DMS114 treated with DMSO at 0.1 percent for 48 hours (cell line): Measurements from ENCODE around the gene CDC42EP1.
"Not testable (repeated sequence)": the region's sequence is repeated elsewhere in the genome, so short reads cannot be mapped to it uniquely, and the experiment has no call there.

Experiments used
- DNase-seq: peaks from one replicate; lab custom pipeline; 2025; ENCODE audit not compliant: unreplicated experiment; lab: John Stamatoyannopoulos, UW

Gene CDC42EP1

DNA sequence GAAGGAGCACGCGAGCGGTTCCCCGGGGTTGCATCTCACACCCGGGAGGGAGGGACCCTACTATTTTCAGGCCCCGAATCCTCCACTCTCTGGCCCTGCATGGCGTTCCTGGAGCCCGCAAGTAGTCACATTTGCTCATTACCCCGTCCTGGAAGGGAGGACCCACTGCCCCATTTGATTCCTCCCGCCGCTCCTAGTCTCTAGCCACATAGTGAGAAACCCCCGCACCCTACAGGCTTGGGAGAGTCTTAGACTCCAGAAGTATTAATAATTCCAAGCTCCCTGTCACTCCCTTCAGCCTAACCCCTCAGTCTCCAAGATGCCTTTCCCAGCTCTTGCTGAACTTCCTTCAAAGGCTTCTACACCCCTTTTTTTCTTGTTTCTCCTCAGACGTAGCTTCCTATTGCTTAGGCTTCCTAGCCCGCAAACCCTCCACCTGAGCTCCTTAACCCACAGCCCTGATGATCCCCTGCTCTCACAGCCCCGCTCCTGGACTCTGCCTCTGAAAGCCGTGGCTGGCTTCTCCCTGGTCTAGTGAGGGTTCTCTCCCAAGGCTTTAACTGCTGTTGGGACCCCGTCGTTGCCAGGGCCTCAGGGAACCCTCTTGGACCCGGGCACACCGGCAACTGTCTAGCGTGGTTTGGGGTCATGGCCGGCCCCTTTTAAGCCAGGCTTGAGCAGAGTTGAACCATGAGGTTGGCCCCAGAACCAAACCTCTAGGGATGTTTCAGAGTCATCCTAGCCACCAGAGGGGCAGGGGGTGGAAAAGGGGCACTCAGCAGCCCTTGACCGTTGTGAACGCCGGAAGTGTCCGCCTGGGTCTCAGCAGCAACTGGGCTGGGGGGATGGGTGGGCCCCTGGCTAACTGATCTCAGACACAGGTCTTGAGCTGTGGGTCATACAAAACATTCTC is 49.2 kb downstream of the CDC42EP1 start:
- DNase-seq = no peak

DNA sequence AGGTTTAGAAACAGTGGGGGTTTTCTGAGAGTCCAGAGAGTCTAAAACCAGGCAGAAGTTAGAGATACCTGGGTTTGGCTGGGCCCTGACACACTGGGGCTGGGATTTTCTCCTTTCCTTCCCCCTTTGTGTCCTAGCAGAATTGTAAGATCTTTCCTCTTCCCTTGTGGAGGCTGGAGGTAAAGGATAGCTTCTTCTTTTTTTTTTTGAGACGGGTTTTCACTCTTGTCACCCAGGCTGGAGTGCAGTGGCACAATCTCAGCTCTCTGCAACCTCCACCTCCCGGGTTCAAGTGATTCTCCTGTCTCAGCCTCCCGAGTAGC is 49.8 kb downstream of the CDC42EP1 start:
- not testable (repeated sequence) for DNase-seq

DNA sequence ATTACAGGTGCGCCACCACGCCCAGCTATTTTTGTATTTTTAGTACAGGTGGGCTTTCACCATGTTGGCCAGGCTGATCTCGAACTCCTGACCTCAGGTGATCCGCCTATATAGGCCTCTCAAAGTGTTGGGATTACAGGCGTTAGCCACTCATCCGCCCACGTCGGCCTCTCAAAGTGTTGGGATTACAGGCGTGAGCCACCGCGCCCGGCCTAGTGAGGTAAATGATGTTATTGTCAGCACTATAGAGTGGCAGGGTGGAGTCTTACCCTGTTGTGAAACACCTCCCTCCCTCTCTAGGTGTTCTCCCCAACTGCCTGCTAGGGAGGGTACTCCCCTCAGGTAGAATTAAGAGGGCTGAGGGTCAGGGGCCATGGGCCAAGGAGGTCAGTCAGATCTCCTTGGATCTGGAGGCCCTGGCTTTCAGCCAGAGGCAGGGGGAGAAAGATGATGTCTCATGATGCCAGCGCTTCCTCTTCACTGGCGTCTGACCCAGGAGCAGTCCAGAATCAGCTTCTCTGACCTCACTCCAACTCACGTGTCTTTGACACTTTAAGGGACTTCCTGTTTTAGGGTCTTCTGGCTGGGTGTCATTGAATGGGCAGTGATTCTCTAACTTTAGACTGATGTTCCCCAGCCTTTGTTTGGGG is 50.3 kb downstream of the CDC42EP1 start:
- no peak for DNase-seq

DNA sequence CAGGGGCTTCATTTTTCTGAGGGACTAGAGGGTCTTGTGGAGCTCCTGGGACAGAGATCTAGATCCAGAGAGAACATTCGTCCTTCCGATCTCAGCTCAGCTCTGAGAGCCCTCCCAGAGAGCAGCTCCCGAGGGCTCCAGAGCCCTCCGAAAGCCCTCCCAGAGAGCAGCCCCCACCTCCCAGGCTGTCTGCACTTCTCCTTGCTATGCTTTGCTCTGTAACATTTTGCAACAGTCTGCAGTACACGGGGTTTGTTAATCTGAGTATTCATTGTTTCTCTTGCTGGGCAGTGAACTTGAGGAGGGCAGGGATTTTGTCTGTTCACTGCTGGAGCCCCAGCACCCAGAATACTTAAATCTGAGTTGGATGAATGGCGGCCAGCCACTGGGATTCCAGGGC is 50.9 kb downstream of the CDC42EP1 start:
- DNase-seq = no peak

DNA sequence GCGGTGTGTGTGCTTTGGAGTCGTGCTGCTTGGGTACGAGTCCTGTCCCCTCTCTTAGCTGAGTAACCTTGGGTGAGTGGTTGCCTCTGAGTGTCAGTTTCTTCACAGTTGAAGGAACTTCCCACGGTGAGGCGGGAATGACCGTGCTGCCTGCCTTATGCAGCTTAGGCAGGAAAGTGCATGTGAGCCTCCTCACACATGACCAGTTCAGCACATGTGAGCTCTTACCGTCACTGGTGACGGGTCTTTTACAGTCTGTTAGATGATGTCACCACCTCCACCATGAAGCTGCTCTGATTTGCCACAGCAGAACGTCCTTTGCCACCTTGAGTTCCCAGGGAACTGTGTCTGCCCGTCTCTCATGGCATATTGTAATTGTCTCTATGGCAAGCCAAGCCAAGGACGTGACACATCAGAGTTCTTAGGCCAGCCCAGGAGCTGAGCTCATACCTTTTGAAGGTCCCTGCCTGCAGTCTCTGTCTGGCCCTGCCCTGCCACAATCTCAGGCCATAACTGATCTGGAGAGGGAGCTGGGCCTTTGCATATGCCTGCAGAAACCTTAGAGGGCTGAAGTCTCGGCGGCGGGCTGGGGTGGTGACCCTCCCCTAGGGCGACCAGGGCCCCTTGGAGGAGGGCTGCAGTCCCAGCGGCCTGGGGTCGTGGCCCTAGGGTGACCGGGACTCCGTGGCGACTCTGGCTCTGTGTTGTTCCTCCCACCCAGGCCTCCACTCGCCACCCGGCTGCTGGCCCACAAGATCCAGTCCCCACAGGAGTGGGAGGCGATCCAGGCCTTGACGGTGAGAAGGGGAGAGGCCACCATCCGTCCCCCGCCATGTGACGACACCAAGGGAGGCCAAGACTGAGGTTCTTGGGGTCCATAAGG is 56.2 kb downstream of the CDC42EP1 start:
- no peak for DNase-seq

DNA sequence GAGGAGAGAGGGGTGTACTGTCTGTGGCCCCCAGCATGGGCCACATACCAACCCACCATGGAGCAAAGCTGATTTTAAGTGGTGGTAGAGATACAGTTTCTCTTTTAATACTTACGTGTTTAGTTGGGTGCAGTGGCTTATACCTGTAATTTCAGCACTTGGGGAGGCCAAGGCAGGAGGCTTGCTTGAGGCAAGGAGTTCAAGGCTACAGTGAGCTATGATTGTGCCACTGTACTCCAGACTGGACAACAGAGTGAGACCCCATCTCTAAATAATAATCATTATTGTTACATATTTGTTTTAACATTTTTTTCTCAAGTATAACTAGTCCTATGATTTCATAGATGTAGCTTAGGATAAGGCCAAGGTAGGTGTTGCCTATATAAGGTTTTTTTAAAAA is 57.2 kb downstream of the CDC42EP1 start:
- DNase-seq = no peak

DNA sequence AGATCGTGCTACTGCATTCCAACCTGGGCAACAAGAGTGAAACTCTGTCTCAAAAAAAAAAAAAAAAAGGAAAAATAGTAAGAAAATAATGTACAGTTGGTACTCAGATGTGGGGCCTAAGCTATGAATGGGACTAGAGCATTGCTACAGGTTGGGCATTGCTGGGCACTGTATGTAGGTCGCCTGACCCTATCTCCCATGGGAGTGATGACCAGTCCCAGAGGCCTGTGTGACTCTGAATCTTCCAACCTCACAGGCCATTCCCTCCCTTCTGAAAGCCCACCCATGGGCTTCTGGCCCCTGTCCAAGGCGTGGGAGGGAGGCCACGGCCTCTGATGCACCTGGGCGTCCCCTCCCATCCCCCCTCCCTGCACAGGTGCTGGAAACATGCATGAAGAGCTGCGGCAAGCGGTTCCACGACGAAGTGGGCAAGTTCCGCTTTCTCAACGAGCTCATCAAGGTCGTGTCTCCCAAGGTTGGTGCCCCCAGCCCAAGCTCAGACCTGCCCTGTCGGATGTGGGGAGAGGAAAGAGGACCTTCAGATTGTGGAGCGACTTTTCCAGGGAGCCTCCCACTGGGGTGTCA is 57.9 kb downstream of the CDC42EP1 start:
- no peak for DNase-seq

DNA sequence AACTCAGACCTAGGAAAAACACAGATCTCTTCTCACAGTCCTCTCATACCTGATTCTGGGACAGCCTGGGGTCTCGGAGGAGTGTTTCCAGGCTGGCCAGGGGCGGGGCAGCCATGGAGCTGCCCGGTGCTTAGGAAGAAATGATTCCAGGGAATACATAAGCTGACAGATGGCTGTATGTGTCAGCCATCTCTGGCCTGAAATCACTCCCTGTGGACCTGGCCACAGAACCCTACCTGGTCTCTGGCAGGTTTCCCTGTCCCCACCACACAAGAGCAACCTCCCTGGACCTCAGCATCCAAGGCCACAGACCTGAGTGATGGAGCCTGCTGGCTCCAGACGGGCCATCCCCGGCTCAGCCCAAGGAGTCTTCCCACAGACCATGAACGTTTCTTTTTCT is 58.4 kb downstream of the CDC42EP1 start:
- DNase-seq = no peak
